ENCODE data around the gene NKD1.

The NKD1 gene

GRCh38 chr16:50522324-50522723 is 25.9 kb upstream of the NKD1 start:
- Histone ChIP-seq H3F3A (ENCODE audit: low read depth) (no peaks in the 10 kb centered on the region), H3K79me2 (ENCODE audit: insufficient read depth, low read length) (no peaks in the 10 kb centered on the region), H4K20me1 (ENCODE audit: insufficient read depth, low read length, poor library complexity, severe bottlenecking) (no peaks in the 10 kb centered on the region), H3K27me3 (ENCODE audit: insufficient read depth, low read length, poor library complexity, severe bottlenecking) (no peaks in the 10 kb centered on the region), H3K4me2 (ENCODE audit: low read depth, low read length, poor library complexity, severe bottlenecking) (no peak overlapping the region), H2AFZ (ENCODE audit: low read length) (no peak overlapping the region), H3K4me3 (ENCODE audit: low read length, poor library complexity, severe bottlenecking) (no peak overlapping the region), H3K36me3 (ENCODE audit: insufficient read depth, low read length) (no peaks in the 10 kb centered on the region), H3K9me2 (replicated peaks; ENCODE audit: low read depth, low read length) (no peaks in the 10 kb centered on the region), H3K9me3 (ENCODE audit: insufficient read depth, low read depth, low read length) (peaks cover 4% of the 10 kb centered on the region; the same call in 1 of the 2 replicates), H3K9ac (ENCODE audit: low read depth, low read length, poor library complexity, severe bottlenecking) (no peak overlapping the region), H3K4me1 (ENCODE audit: insufficient read depth, low read length, poor library complexity, severe bottlenecking) (no peaks in the 10 kb centered on the region)
- no peak for TF ChIP-seq EZH2phosphoT487 (IDR thresholded peaks at IDR 0.05; ENCODE audit: borderline replicate concordance)
- no peak for TF ChIP-seq CTCF (conservative IDR thresholded peaks at IDR 0.05; ENCODE audit: low read length)

GRCh38 chr16:50523710-50524109 is 24.5 kb upstream of the NKD1 start:
- Histone ChIP-seq H3K9me3 (ENCODE audit: insufficient read depth, low read depth, low read length) (no peaks in the 10 kb centered on the region), H3K36me3 (ENCODE audit: insufficient read depth, low read length) (no peaks in the 10 kb centered on the region), H3K9me2 (replicated peaks; ENCODE audit: low read depth, low read length) (no peaks in the 10 kb centered on the region), H3K27me3 (ENCODE audit: insufficient read depth, low read length, poor library complexity, severe bottlenecking) (no peaks in the 10 kb centered on the region), H3K4me1 (ENCODE audit: insufficient read depth, low read length, poor library complexity, severe bottlenecking) (no peaks in the 10 kb centered on the region), H2AFZ (ENCODE audit: low read length) (no peak overlapping the region), H3K9ac (ENCODE audit: low read depth, low read length, poor library complexity, severe bottlenecking) (no peak overlapping the region), H3K4me3 (ENCODE audit: low read length, poor library complexity, severe bottlenecking) (no peak overlapping the region), H3K79me2 (ENCODE audit: insufficient read depth, low read length) (no peaks in the 10 kb centered on the region), H3K4me2 (ENCODE audit: low read depth, low read length, poor library complexity, severe bottlenecking) (no peak overlapping the region), H3F3A (ENCODE audit: low read depth) (no peaks in the 10 kb centered on the region), H4K20me1 (ENCODE audit: insufficient read depth, low read length, poor library complexity, severe bottlenecking) (no peaks in the 10 kb centered on the region)
- TF ChIP-seq CTCF (conservative IDR thresholded peaks at IDR 0.05; ENCODE audit: low read length) (no peak), EZH2phosphoT487 (IDR thresholded peaks at IDR 0.05; ENCODE audit: borderline replicate concordance) (no peak)

- TF ChIP-seq EZH2phosphoT487 (IDR thresholded peaks at IDR 0.05; ENCODE audit: borderline replicate concordance) (no peak), CTCF (conservative IDR thresholded peaks at IDR 0.05; ENCODE audit: low read length) (no peak)
- Histone ChIP-seq H3K4me1 (ENCODE audit: insufficient read depth, low read length, poor library complexity, severe bottlenecking) (no peaks in the 10 kb centered on the region), H3K27me3 (ENCODE audit: insufficient read depth, low read length, poor library complexity, severe bottlenecking) (no peaks in the 10 kb centered on the region)
Observed at GRCh38 chr16:50525262-50525661, 22.9 kb upstream of the NKD1 start.

More at GRCh38 chr16:50525262-50525661, 22.9 kb upstream of the NKD1 start:
- Histone ChIP-seq H3K4me3 (ENCODE audit: low read length, poor library complexity, severe bottlenecking) (no peak overlapping the region), H3K9ac (ENCODE audit: low read depth, low read length, poor library complexity, severe bottlenecking) (no peak overlapping the region), H3K9me3 (ENCODE audit: insufficient read depth, low read depth, low read length) (no peaks in the 10 kb centered on the region), H3K9me2 (replicated peaks; ENCODE audit: low read depth, low read length) (no peaks in the 10 kb centered on the region), H3K4me2 (ENCODE audit: low read depth, low read length, poor library complexity, severe bottlenecking) (no peak overlapping the region), H4K20me1 (ENCODE audit: insufficient read depth, low read length, poor library complexity, severe bottlenecking) (no peaks in the 10 kb centered on the region), H3K36me3 (ENCODE audit: insufficient read depth, low read length) (no peaks in the 10 kb centered on the region), H3F3A (ENCODE audit: low read depth) (no peaks in the 10 kb centered on the region), H2AFZ (ENCODE audit: low read length) (no peak overlapping the region), H3K79me2 (ENCODE audit: insufficient read depth, low read length) (no peaks in the 10 kb centered on the region)

Data from Loucy (cell line).